GM21786 (cell line): ENCODE results near the gene EIF4A3.
A peak's percentile ranks its signal among the peaks of the same experiment; 100 is the strongest.
"Not testable (repeated sequence)": the region's sequence is repeated elsewhere in the genome, so short reads cannot be mapped to it uniquely, and the experiment has no call there.

Source experiments
- ATAC-seq: cut with Tn5 transposase; IDR thresholded peaks from one replicate; pipeline ENCODE4 v1.9.1; 2021; ENCODE audit not compliant: unreplicated experiment

The EIF4A3 gene

GRCh38 chr17:80173916-80174315 lies 27.0 kb upstream of the EIF4A3 start:
- ATAC-seq: no peak

- ATAC-seq: no peak
These were observed 26.2 kb upstream of the EIF4A3 start for GRCh38 chr17:80173126-80173525.

- no peak for ATAC-seq
These were observed 24.8 kb upstream of the EIF4A3 start for GRCh38 chr17:80171681-80172080.

- no peak for ATAC-seq
These were observed 23.0 kb upstream of the EIF4A3 start, which contains the start of gene CARD14 for GRCh38 chr17:80169784-80170500. Gene CARD14, plus strand, starts transcription at chr17:80170030. Its CDS starts 11,409 bp downstream, at chr17:80181439.

GRCh38 chr17:80169107-80169506 lies 22.2 kb upstream of the EIF4A3 start:
- no peak for ATAC-seq

- no peak for ATAC-seq
These were observed 21.4 kb upstream of the EIF4A3 start for GRCh38 chr17:80168371-80168770.

- ATAC-seq: no peak
These were observed 19.5 kb upstream of the EIF4A3 start for GRCh38 chr17:80166446-80166845.

GRCh38 chr17:80164185-80164584 lies 17.3 kb upstream of the EIF4A3 start:
- no peak for ATAC-seq

GRCh38 chr17:80163336-80163735 lies 16.4 kb upstream of the EIF4A3 start:
- no peak for ATAC-seq

GRCh38 chr17:80160536-80160935 lies 13.6 kb upstream of the EIF4A3 start:
- ATAC-seq: no peak

GRCh38 chr17:80158846-80159245 lies 11.9 kb upstream of the EIF4A3 start:
- ATAC-seq: no peak

- ATAC-seq: not testable (repeated sequence)
These were observed 8.7 kb upstream of the EIF4A3 start for GRCh38 chr17:80155600-80155999.

GRCh38 chr17:80154166-80154565 lies 7.2 kb upstream of the EIF4A3 start:
- no peak for ATAC-seq

GRCh38 chr17:80153004-80153403 lies 6.1 kb upstream of the EIF4A3 start:
- ATAC-seq: peak; percentile 65

- ATAC-seq: no peak
These were observed 5.3 kb upstream of the EIF4A3 start for GRCh38 chr17:80152081-80152702.

GRCh38 chr17:80151333-80151732 lies 4.4 kb upstream of the EIF4A3 start:
- no peak for ATAC-seq

- peak; percentile 1 for ATAC-seq
These were observed 550 bp downstream of the EIF4A3 start for GRCh38 chr17:80146121-80147034.

- no peak for ATAC-seq
These were observed 1.6 kb downstream of the EIF4A3 start for GRCh38 chr17:80145076-80146075.

GRCh38 chr17:80142929-80143328 lies 4.0 kb downstream of the EIF4A3 start:
- ATAC-seq: no peak

- no peak for ATAC-seq
These were observed 5.3 kb downstream of the EIF4A3 start for GRCh38 chr17:80141463-80142165.
